Glutamatergic neuron (in vitro differentiated cells): ENCODE measurements around the gene POGLUT2. TPM values are rescaled to one million over a fixed set of nuclear protein-coding genes. Genes with fewer than 3 reads are reported as not detected.
"Not testable (repeated sequence)": the region's sequence is repeated elsewhere in the genome, so short reads cannot be mapped to it uniquely, and the experiment has no call there.

Experiments
- DNase-seq: peaks from one replicate; pipeline ENCODE4 v3.0.0; 2022
- H3K27ac Mint-ChIP-seq: one replicate; pipeline ENCODE4 v1.8.0; 2020; ENCODE audit warnings: mild to moderate bottlenecking, mixed read lengths, inconsistent platforms; ENCODE audit not compliant: unreplicated experiment
- H3K27me3 Mint-ChIP-seq: one replicate; pipeline ENCODE4 v1.8.0; 2020; ENCODE audit warnings: mild to moderate bottlenecking, moderate library complexity, mixed read lengths, inconsistent platforms; ENCODE audit not compliant: unreplicated experiment
- H3K36me3 Mint-ChIP-seq: one replicate; pipeline ENCODE4 v1.8.0; 2020; ENCODE audit warnings: mild to moderate bottlenecking, mixed read lengths, inconsistent platforms; ENCODE audit not compliant: unreplicated experiment
- H3K4me1 Mint-ChIP-seq: one replicate; pipeline ENCODE4 v1.8.0; 2020; ENCODE audit warnings: mild to moderate bottlenecking, low read depth, mixed read lengths, inconsistent platforms; ENCODE audit not compliant: unreplicated experiment
- H3K4me3 Mint-ChIP-seq: one replicate; pipeline ENCODE4 v1.8.0; 2020; ENCODE audit warnings: mild to moderate bottlenecking, mixed read lengths, inconsistent platforms; ENCODE audit not compliant: unreplicated experiment
- H3K9me3 Mint-ChIP-seq: one replicate; pipeline ENCODE4 v1.8.0; 2020; ENCODE audit warnings: mild to moderate bottlenecking, moderate library complexity, mixed read lengths, inconsistent platforms; ENCODE audit not compliant: unreplicated experiment
- CTCF ChIP-seq: fragments of 200-600 bp; sonication (generic); IDR thresholded peaks from one replicate; pipeline ENCODE4 v1.5.0; 2021; ENCODE audit not compliant: partially characterized antibody, unreplicated experiment
- total RNA-seq: library from RNA; stranded (reverse); fragmentation: NEBNext Ultra II Directional; extraction: Animal tissue kit (Norgen Biotek cat#: 25700); gene quantifications from one replicate; pipeline ENCODE4 v1.2.1, GENCODE V29; 2021; ENCODE audit not compliant: unreplicated experiment

POGLUT2 gene
- total RNA-seq, 1 donor from 2014 or later, result 17.5 TPM

DNA sequence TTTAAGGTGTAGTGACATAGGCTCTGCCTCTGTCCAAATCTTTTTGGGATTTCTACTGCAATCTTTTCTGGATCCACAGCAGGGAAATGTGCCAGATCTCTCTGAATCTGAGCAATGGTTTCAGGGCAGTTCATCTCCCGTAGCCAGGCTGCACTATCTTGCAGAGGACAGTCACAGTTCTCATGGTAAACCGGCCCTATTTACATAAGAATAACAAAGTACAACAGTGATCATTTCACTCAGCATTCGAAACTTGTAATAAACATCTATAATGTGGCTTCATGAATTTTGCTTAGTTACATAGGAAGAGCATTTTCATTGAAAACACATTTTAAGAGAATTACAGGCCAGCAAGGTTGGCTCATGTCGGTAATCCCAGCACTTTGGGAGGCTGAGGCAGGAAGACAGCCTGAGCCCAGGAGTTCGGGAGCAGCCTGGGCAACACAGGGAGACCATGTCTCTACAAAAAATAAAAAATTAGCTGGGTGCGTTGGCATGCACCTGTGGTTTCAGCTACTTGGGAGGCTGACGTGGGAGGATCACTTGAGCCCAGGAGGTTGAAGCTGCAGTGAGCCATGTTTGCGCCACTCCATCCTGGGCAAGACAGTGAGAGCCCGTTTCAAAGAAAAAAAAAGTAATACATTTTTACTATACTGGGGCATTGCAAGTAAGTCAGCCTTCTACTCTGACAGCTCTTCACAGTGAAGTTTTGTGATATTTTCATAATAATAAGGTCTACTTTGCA is 5.0 kb downstream of the POGLUT2 start:
- Mint-ChIP-seq H3K27ac (no peak overlapping the region), H3K36me3 (no peaks in the 10 kb centered on the region), H3K4me1 (no peaks in the 10 kb centered on the region), H3K4me3 (no peak overlapping the region), H3K27me3 (peaks cover under 1% of the 10 kb centered on the region), H3K9me3 (peaks cover under 1% of the 10 kb centered on the region)
- no peak for TF ChIP-seq CTCF
- DNase-seq, result no peak

GRCh38 chr13:102792396-102792795 is 6.4 kb downstream of the POGLUT2 start:
- no peak overlapping the region for H3K4me3 Mint-ChIP-seq
- no peaks in the 10 kb centered on the region for H3K36me3 Mint-ChIP-seq
- H3K27ac Mint-ChIP-seq, result no peak overlapping the region
- TF ChIP-seq CTCF, result no peak
- H3K27me3 Mint-ChIP-seq, result no peaks in the 10 kb centered on the region
- H3K9me3 Mint-ChIP-seq, result no peaks in the 10 kb centered on the region
- no peaks in the 10 kb centered on the region for H3K4me1 Mint-ChIP-seq
- no peak for DNase-seq

- Mint-ChIP-seq H3K36me3 (no peaks in the 10 kb centered on the region), H3K27me3 (no peaks in the 10 kb centered on the region), H3K4me1 (no peaks in the 10 kb centered on the region), H3K9me3 (no peaks in the 10 kb centered on the region), H3K4me3 (no peak overlapping the region), H3K27ac (no peak overlapping the region)
- DNase-seq, result no peak
- no peak for TF ChIP-seq CTCF
Observed at GRCh38 chr13:102788683-102789082, 10.1 kb downstream of the POGLUT2 start.

GRCh38 chr13:102784483-102784882 is 14.3 kb downstream of the POGLUT2 start:
- H3K9me3 Mint-ChIP-seq, result no peaks in the 10 kb centered on the region
- H3K4me1 Mint-ChIP-seq, result no peaks in the 10 kb centered on the region
- TF ChIP-seq CTCF, result no peak
- peaks cover 17% of the 10 kb centered on the region for H3K36me3 Mint-ChIP-seq
- no peak for DNase-seq
- H3K27ac Mint-ChIP-seq, result no peak overlapping the region
- H3K4me3 Mint-ChIP-seq, result no peak overlapping the region
- peaks cover 4% of the 10 kb centered on the region for H3K27me3 Mint-ChIP-seq

- no peaks in the 10 kb centered on the region for H3K9me3 Mint-ChIP-seq
- no peak for TF ChIP-seq CTCF
- no peak overlapping the region for H3K27ac Mint-ChIP-seq
- H3K4me3 Mint-ChIP-seq, result no peak overlapping the region
- peaks cover 4% of the 10 kb centered on the region for H3K27me3 Mint-ChIP-seq
- peaks cover 17% of the 10 kb centered on the region for H3K36me3 Mint-ChIP-seq
- DNase-seq, result no peak
- no peaks in the 10 kb centered on the region for H3K4me1 Mint-ChIP-seq
Observed at GRCh38 chr13:102781591-102781990, 17.2 kb downstream of the POGLUT2 start.

- not testable (repeated sequence) for H3K4me3 Mint-ChIP-seq, H3K27ac Mint-ChIP-seq, H3K4me1 Mint-ChIP-seq, H3K27me3 Mint-ChIP-seq, DNase-seq, H3K9me3 Mint-ChIP-seq
- peaks cover 17% of the 10 kb centered on the region for H3K36me3 Mint-ChIP-seq
Observed at GRCh38 chr13:102780656-102781055, 18.1 kb downstream of the POGLUT2 start.
